ENCODE results near the gene AP3S2. TPM values are rescaled to one million over a fixed set of nuclear protein-coding genes. Genes with fewer than 3 reads are reported as not detected.

AP3S2 gene
- total RNA-seq, 2 donors from 2014 or later: 12.4 to 13.1 TPM

- H3K36me3 Mint-ChIP-seq: peaks cover 15 to 18% of the 10 kb centered on the region in 2 donors
- peaks cover 0 to 6% of the 10 kb centered on the region in 2 donors for H3K9me3 Mint-ChIP-seq
- no peak overlapping the region for H3K27ac Mint-ChIP-seq
- DNase-seq (ENCODE audit: low spot score in 2 of 2): no peak
- no peak for ATAC-seq
These were observed 76.0 kb downstream of the AP3S2 start for GRCh38 chr15:89817701-89818280.

- DNase-seq (ENCODE audit: low spot score in 2 of 2) (no peak), ATAC-seq (no peak)
- H3K27ac Mint-ChIP-seq: no peak overlapping the region
- peaks cover 0 to 6% of the 10 kb centered on the region in 2 donors for H3K9me3 Mint-ChIP-seq
- H3K36me3 Mint-ChIP-seq: peaks cover 15 to 18% of the 10 kb centered on the region in 2 donors
These were observed 78.0 kb downstream of the AP3S2 start for GRCh38 chr15:89815769-89816168.

- ATAC-seq: no peak
- DNase-seq (ENCODE audit: low spot score in 2 of 2): no peak
- H3K9me3 Mint-ChIP-seq: peaks cover 0 to 6% of the 10 kb centered on the region in 2 donors
- no peak overlapping the region for H3K27ac Mint-ChIP-seq
- peaks cover 15 to 18% of the 10 kb centered on the region in 2 donors for H3K36me3 Mint-ChIP-seq
These were observed 79.6 kb downstream of the AP3S2 start for GRCh38 chr15:89814112-89814742.

- DNase-seq (ENCODE audit: low spot score in 2 of 2) (no peak), ATAC-seq (no peak)
- Mint-ChIP-seq H3K36me3 (peaks cover 15 to 18% of the 10 kb centered on the region in 2 donors), H3K9me3 (peaks cover 0 to 6% of the 10 kb centered on the region in 2 donors), H3K27ac (no peak overlapping the region)
These were observed 80.2 kb downstream of the AP3S2 start for GRCh38 chr15:89813381-89814111.

GRCh38 chr15:89812847-89813320, 80.9 kb downstream of the AP3S2 start:
- H3K27ac Mint-ChIP-seq: no peak overlapping the region
- DNase-seq (ENCODE audit: low spot score in 2 of 2) (no peak), ATAC-seq (no peak)
- peaks cover 0 to 6% of the 10 kb centered on the region in 2 donors for H3K9me3 Mint-ChIP-seq
- H3K36me3 Mint-ChIP-seq: peaks cover 15 to 18% of the 10 kb centered on the region in 2 donors

- DNase-seq (ENCODE audit: low spot score in 2 of 2) (no peak), ATAC-seq (no peak)
- Mint-ChIP-seq H3K27ac (no peak overlapping the region), H3K36me3 (peaks cover 15 to 18% of the 10 kb centered on the region in 2 donors), H3K9me3 (peaks cover 0 to 6% of the 10 kb centered on the region in 2 donors)
These were observed 81.6 kb downstream of the AP3S2 start for GRCh38 chr15:89812011-89812846.

GRCh38 chr15:89810837-89811236, 83.0 kb downstream of the AP3S2 start:
- H3K9me3 Mint-ChIP-seq: no peaks in the 10 kb centered on the region
- no peak overlapping the region for H3K27ac Mint-ChIP-seq
- ATAC-seq: no peak
- peaks cover 9 to 10% of the 10 kb centered on the region in 2 donors for H3K36me3 Mint-ChIP-seq
- no peak for DNase-seq (ENCODE audit: low spot score in 2 of 2)

GRCh38 chr15:89809787-89810148, 84.0 kb downstream of the AP3S2 start:
- no peaks in the 10 kb centered on the region for H3K36me3 Mint-ChIP-seq
- DNase-seq (ENCODE audit: low spot score in 2 of 2) (no peak), ATAC-seq (no peak)
- no peaks in the 10 kb centered on the region for H3K9me3 Mint-ChIP-seq
- H3K27ac Mint-ChIP-seq: no peak overlapping the region

- no peak for DNase-seq (ENCODE audit: low spot score in 2 of 2)
- Mint-ChIP-seq H3K9me3 (no peaks in the 10 kb centered on the region), H3K27ac (no peak overlapping the region), H3K36me3 (no peaks in the 10 kb centered on the region)
- ATAC-seq: no peak
These were observed 84.6 kb downstream of the AP3S2 start for GRCh38 chr15:89809093-89809786.

GRCh38 chr15:89808160-89808870, 85.5 kb downstream of the AP3S2 start:
- Mint-ChIP-seq H3K9me3 (no peaks in the 10 kb centered on the region), H3K27ac (no peak overlapping the region), H3K36me3 (no peaks in the 10 kb centered on the region)
- DNase-seq (ENCODE audit: low spot score in 2 of 2): no peak
- ATAC-seq: no peak

GRCh38 chr15:89807689-89808088, 86.1 kb downstream of the AP3S2 start:
- Mint-ChIP-seq H3K27ac (no peak overlapping the region), H3K36me3 (no peaks in the 10 kb centered on the region), H3K9me3 (no peaks in the 10 kb centered on the region)
- ATAC-seq (no peak), DNase-seq (ENCODE audit: low spot score in 2 of 2) (no peak)

- ATAC-seq: no peak
- H3K9me3 Mint-ChIP-seq: no peaks in the 10 kb centered on the region
These were observed 86.9 kb downstream of the AP3S2 start for GRCh38 chr15:89806559-89807550.

GRCh38 chr15:89806210-89806558, 87.6 kb downstream of the AP3S2 start:
- DNase-seq (ENCODE audit: low spot score in 2 of 2) (no peak), ATAC-seq (no peak)
- H3K9me3 Mint-ChIP-seq: no peaks in the 10 kb centered on the region
- H3K27ac Mint-ChIP-seq: no peak overlapping the region
- no peaks in the 10 kb centered on the region for H3K36me3 Mint-ChIP-seq

More at GRCh38 chr15:89806559-89807550, 86.9 kb downstream of the AP3S2 start:
- no peak for DNase-seq (ENCODE audit: low spot score in 2 of 2)
- Mint-ChIP-seq H3K27ac (no peak overlapping the region), H3K36me3 (no peaks in the 10 kb centered on the region)

- Mint-ChIP-seq H3K36me3 (no peaks in the 10 kb centered on the region), H3K27ac (no peak overlapping the region), H3K9me3 (no peaks in the 10 kb centered on the region)
- ATAC-seq (no peak), DNase-seq (ENCODE audit: low spot score in 2 of 2) (no peak)
These were observed 88.3 kb downstream of the AP3S2 start for GRCh38 chr15:89805241-89806209.

All from activated naive CD4-positive, alpha-beta T cell treated with anti-CD3 and anti-CD28 coated beads, Interleukin-2, amount 50 U/mL, for 72 hours (primary cell).